OCI-LY3 (cell line): Measurements from ENCODE around the gene FZD4.

Experiments
- EZH2phosphoT487 ChIP-seq: fragments of 200-600 bp; shearing (Covaris generic); IDR thresholded peaks from 2 replicates; pipeline ENCODE4 v1.6.1; 2018; ENCODE audit warnings: antibody characterized with exemption, mixed run types, low read depth
- TF ChIP-seq, protein P1 (sequence below): fragments of 200-600, 300-600 bp; sonication (generic); IDR thresholded peaks from 2 replicates; pipeline ENCODE4 v1.5.1; 2014; ENCODE audit warnings: antibody characterized with exemption, low read length, low read depth

DNA sequence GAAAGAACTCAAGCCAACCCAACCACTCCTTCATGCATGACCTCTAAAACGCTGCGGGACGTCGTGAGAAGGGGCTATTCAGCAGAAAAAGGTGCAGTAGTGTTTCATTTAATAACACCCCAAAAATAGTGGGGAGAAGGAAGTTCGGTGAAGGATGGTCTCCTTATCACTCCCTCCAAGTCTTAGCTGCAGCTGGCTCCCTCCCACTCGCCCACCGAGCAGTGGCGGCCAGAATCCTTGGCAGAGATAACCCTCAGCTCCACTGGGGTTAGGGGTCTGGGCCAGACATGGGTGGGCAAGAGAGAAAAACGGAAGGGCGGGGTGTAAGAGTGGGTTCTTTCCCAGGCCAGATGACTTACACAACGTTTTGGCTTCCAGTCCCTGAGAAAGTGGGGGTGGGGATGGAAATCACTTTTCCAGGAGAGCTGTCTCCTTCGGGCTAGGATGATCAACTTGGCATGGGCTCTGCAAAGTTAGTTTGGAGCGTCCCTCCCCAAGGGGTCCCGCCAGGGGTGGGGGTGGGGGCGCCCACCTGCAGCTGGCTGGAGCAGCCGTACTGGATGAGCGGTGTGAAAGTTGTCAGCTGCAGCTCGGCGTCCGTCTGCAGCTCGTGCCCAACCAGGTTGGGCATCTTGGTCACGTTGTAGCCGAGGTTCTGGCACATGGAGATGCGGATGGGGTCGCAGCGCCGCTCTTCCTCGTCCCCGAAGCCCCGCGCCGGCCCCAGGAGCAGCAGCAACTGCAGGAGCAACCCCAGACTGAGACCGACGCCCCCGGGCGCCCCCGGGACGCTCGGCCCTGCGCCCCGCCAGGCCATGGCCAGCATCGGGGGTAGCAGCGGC lies 705 bp downstream of the FZD4 start:
- TF ChIP-seq, protein P1, sequence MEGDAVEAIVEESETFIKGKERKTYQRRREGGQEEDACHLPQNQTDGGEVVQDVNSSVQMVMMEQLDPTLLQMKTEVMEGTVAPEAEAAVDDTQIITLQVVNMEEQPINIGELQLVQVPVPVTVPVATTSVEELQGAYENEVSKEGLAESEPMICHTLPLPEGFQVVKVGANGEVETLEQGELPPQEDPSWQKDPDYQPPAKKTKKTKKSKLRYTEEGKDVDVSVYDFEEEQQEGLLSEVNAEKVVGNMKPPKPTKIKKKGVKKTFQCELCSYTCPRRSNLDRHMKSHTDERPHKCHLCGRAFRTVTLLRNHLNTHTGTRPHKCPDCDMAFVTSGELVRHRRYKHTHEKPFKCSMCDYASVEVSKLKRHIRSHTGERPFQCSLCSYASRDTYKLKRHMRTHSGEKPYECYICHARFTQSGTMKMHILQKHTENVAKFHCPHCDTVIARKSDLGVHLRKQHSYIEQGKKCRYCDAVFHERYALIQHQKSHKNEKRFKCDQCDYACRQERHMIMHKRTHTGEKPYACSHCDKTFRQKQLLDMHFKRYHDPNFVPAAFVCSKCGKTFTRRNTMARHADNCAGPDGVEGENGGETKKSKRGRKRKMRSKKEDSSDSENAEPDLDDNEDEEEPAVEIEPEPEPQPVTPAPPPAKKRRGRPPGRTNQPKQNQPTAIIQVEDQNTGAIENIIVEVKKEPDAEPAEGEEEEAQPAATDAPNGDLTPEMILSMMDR, result no peak
- no peak for TF ChIP-seq EZH2phosphoT487
